K562 (cell line): Measurements from ENCODE around the gene TMC6. TPM values are rescaled to one million over a fixed set of nuclear protein-coding genes. Genes with fewer than 3 reads are reported as not detected.
"Not testable (repeated sequence)": the region's sequence is repeated elsewhere in the genome, so short reads cannot be mapped to it uniquely, and the experiment has no call there.

Source experiments
- ATAC-seq: fragments of 200-7000 bp; cut with Tn5 transposase; 3 replicates; pipeline ENCODE4 v1.9.1; 2020; ENCODE audit warnings: moderate library complexity
- BruUV-seq: library from RNA; stranded (reverse); fragments of 400-500 nt; replicated peaks from 2 replicates; lab custom pipeline; 2021; lab: Mats Ljungman, UMichigan
- CTCF ChIA-PET: fragments of 300-600 bp; formaldehyde crosslinking; extraction: SDS; loops from one replicate; lab custom pipeline; 2021; ENCODE audit warnings: low intra/inter-chr PET ratio; lab: Yijun Ruan, JAX
- POLR2A ChIA-PET: fragments of 300-600, 350-650 bp; sonication (Branson Sonifier 250); formaldehyde crosslinking; extraction: SDS; loops from one replicate; lab custom pipeline; 2021; ENCODE audit warnings: antibody characterized with exemption, inconsistent platforms; lab: Yijun Ruan, JAX
- DNase-seq, 4 experiments: peaks; one replicate each; pipeline versions ENCODE4 v3.0.0 to v3.0.0-alpha.2; 2011 to 2018; ENCODE audit warnings: low spot score in 3 of 4, mixed read lengths in 3 of 4; ENCODE audit errors: extremely low read depth in 1 of 4
- FAIRE-seq: peaks from 2 replicates; lab custom pipeline; 2011; peaks lifted over from hg19 to GRCh38; lab: Jason Lieb, UNC
- H2AFZ ChIP-seq: 2 replicates; pipeline ENCODE4 v1.6.0; 2011; ENCODE audit warnings: low read depth, low read length, control low read depth, inconsistent platforms
- H3K27ac ChIP-seq: fragments of 200-600 bp; 3 replicates; pipeline ENCODE4 v1.8.0; 2011; ENCODE audit warnings: low read depth, mild to moderate bottlenecking, control low read depth, inconsistent platforms, low read length, moderate library complexity, mixed read lengths; ENCODE audit errors: extremely low read depth
- H3K27me3 ChIP-seq, 2 experiments: fragments of 300-600 bp in 1 of 2; 2 replicates in 1 of 2; 3 replicates in 1 of 2; pipeline versions ENCODE4 v1.6.0 to v1.8.0; 2011; ENCODE audit warnings: inconsistent platforms in 2 of 2, low read length in 2 of 2, mild to moderate bottlenecking in 1 of 2, mixed read lengths in 1 of 2, moderate library complexity in 1 of 2; ENCODE audit not compliant: control insufficient read depth in 2 of 2, insufficient read depth in 2 of 2
- H3K36me3 ChIP-seq: fragments of 300-600 bp; 3 replicates; pipeline ENCODE4 v1.8.0; 2011; ENCODE audit warnings: mild to moderate bottlenecking, low read length, inconsistent platforms; ENCODE audit not compliant: control insufficient read depth, insufficient read depth
- H3K4me1 ChIP-seq, 2 experiments: fragments of 200-600 bp in 1 of 2; replicated peaks in 1 of 2; 2 replicates in 1 of 2; 3 replicates in 1 of 2; pipeline versions ENCODE4 v1.5.1 to v1.8.0; 2011; ENCODE audit warnings: inconsistent platforms in 2 of 2, low read length in 2 of 2, mild to moderate bottlenecking in 1 of 2, mixed read lengths in 1 of 2, moderate library complexity in 1 of 2; ENCODE audit not compliant: control insufficient read depth in 2 of 2, insufficient read depth in 2 of 2
- H3K4me2 ChIP-seq: 2 replicates; pipeline ENCODE4 v1.6.1; 2011; ENCODE audit warnings: low read length, control low read depth, inconsistent platforms, mixed read lengths; ENCODE audit not compliant: insufficient read depth
- H3K4me3 ChIP-seq: fragments of 200-600 bp; sonication (generic), shearing (Covaris generic); 2 replicates; pipeline ENCODE4 v1.5.1; 2016; ENCODE audit warnings: control low read depth, inconsistent platforms
- H3K79me2 ChIP-seq: fragments of 200-600 bp; 3 replicates; pipeline ENCODE4 v1.8.0; 2011; ENCODE audit warnings: low read length, inconsistent platforms; ENCODE audit not compliant: control insufficient read depth, insufficient read depth
- H3K9ac ChIP-seq, 2 experiments: 2 replicates each; pipeline versions ENCODE4 v1.6.0 to v1.6.1; 2011; ENCODE audit warnings: low read depth in 2 of 2, low read length in 2 of 2, control low read depth in 1 of 2, inconsistent platforms in 1 of 2, mild to moderate bottlenecking in 1 of 2, mixed read lengths in 1 of 2; ENCODE audit not compliant: insufficient read depth in 1 of 2
- H3K9me1 ChIP-seq: one replicate; pipeline ENCODE4 v1.6.0; 2011; ENCODE audit warnings: inconsistent platforms, mild to moderate bottlenecking, low read length, moderate library complexity; ENCODE audit not compliant: control insufficient read depth, insufficient read depth
- H3K9me3 ChIP-seq: replicated peaks from 2 replicates; pipeline ENCODE4 v1.5.1; 2011; ENCODE audit warnings: low read depth, low read length, inconsistent platforms; ENCODE audit not compliant: control insufficient read depth, insufficient read depth
- H4K20me1 ChIP-seq: replicated peaks from 2 replicates; pipeline ENCODE4 v1.6.1; 2011; ENCODE audit warnings: low read length, inconsistent platforms, mixed read lengths; ENCODE audit not compliant: control insufficient read depth, insufficient read depth
- CEBPB ChIP-seq: fragments of 450-650 bp; IDR thresholded peaks from 2 replicates; pipeline ENCODE4 v1.6.1; 2016; ENCODE audit warnings: missing genetic modification characterization, missing compliant biosample characterization
- HNRNPL ChIP-seq: fragments of 200-400 bp; formaldehyde crosslinking; IDR thresholded peaks from 2 replicates; pipeline ENCODE4 v1.6.1; 2017; ENCODE audit warnings: low read depth, mild to moderate bottlenecking, low read length
- MYNN ChIP-seq, 2 experiments: sonication (generic); formaldehyde crosslinking in 1 of 2; IDR thresholded peaks; 2 replicates each; pipeline versions ENCODE4 v1.5.0 to v1.6.1; 2016 to 2020; ENCODE audit warnings: antibody characterized with exemption in 1 of 2, missing genetic modification reagents in 1 of 2
- PCBP1 ChIP-seq: fragments of 200-400 bp; formaldehyde crosslinking; IDR thresholded peaks from 2 replicates; pipeline ENCODE4 v1.6.1; 2018; ENCODE audit warnings: mild to moderate bottlenecking, low read depth, low read length; ENCODE audit not compliant: poor library complexity, severe bottlenecking
- POLR2G ChIP-seq: fragments of 200-400 bp; formaldehyde crosslinking; IDR thresholded peaks from 2 replicates; pipeline ENCODE4 v1.6.1; 2017; ENCODE audit warnings: low read depth, mild to moderate bottlenecking, antibody characterized with exemption, low read length, moderate library complexity
- WGBS: fragments of 100-300 bp; shearing (Covaris generic); methylation state at CpG from one replicate; pipeline ENCODE4 v1.1.6; 2016; ENCODE audit warnings: low coverage, mixed read lengths; ENCODE audit not compliant: insufficient coverage; ENCODE audit errors: missing lambda C conversion rate; 5-methylcytosine and 5-hydroxymethylcytosine counted together
- in situ Hi-C: fragments of 300-500 bp; cut with MboI; formaldehyde crosslinking; loops from 4 replicates; pipeline ENCODE4 v1.15.0; 2018; ENCODE audit warnings: inconsistent platforms, mixed read lengths
- intact Hi-C: fragments of 100-400 bp; cut with micrococcal nuclease; formaldehyde crosslinking; loops from 2 replicates; pipeline ENCODE4 v1.14.2; 2022
- polyA plus RNA-seq, 8 experiments: library from polyadenylated mRNA; depleted of rRNA in 4 of 8; stranded (reverse) in 5 of 8; unstranded in 3 of 8; fragments of >200 nt; fragmentation: Nextera tagmentation in 2 of 8; fragmentation: Illumina TruSeq in 1 of 8; extraction: Ambion mirVana in 2 of 8; extraction: Trizol in 1 of 8; gene quantifications; 2 replicates each; pipeline versions ENCODE4 v1.2.1 to v1.2.3, GENCODE V29; 2011 to 2014; ENCODE audit warnings: inconsistent platforms in 1 of 8, missing spikeins in 1 of 8
- total RNA-seq, 7 experiments: library from RNA; depleted of rRNA in 6 of 7; stranded (reverse); fragments of >200 nt in 6 of 7; fragmentation: Illumina TruSeq in 2 of 7; extraction: Trizol in 2 of 7; gene quantifications; 2 replicates each; pipeline versions ENCODE4 v1.2.1 to v1.2.3, GENCODE V29; 2011 to 2021; ENCODE audit warnings: low replicate concordance in 1 of 7

The TMC6 gene
- total and polyA plus RNA-seq, 9 of the 15 experiments (the other 6 are each of a cell fraction or from before 2014, with no cell fraction given) = 4.1 to 351 (median 66.9) TPM

GRCh38 chr17:78115803-78116202, 12.8 kb downstream of the TMC6 start:
- DNase-seq = peak in 1 of 4 experiments; percentile 7
- CTCF ChIA-PET; H3K4me3 ChIP-seq; FAIRE-seq; H3K9ac ChIP-seq; BruUV-seq; H3K9me3 ChIP-seq; H3K4me2 ChIP-seq; in situ Hi-C loops; H3K27me3 ChIP-seq; H3K27ac ChIP-seq; ATAC-seq; intact Hi-C loops; H3K9me1 ChIP-seq; H2AFZ ChIP-seq; POLR2A ChIA-PET; TF ChIP-seq MYNN (CRISPR knock-in tag; IDR thresholded peaks at IDR 0.05): not testable (repeated sequence)
- WGBS = 95% methylated on average over 13 of the region's 18 CpGs
- Histone ChIP-seq H4K20me1 (peaks cover 19% of the 10 kb centered on the region), H3K79me2 (peaks cover 13% of the 10 kb centered on the region; the same call in 2 of the 3 replicates), H3K36me3 (peaks cover 92% of the 10 kb centered on the region), H3K4me1 (peaks cover 0 to 63% of the 10 kb centered on the region in 2 experiments; a peak in 2 of 5 replicates)
- TF ChIP-seq POLR2G (peak; percentile 62), CEBPB (tag) (0 out of 2 replicates have a peak, but pooled peaks have one; percentile 21), MYNN (IDR thresholded peaks at IDR 0.05) (0 out of 2 replicates have a peak, but pooled peaks have one; percentile 10), PCBP1 (peak; percentile 84), HNRNPL (peak; percentile 94)
